GM23338 (cell line): ENCODE data around the gene MORN4. TPM values are rescaled to one million over a fixed set of nuclear protein-coding genes. Genes with fewer than 3 reads are reported as not detected.

Source experiments
- ATAC-seq: fragments of 200-7000 bp; cut with Tn5 transposase; 3 replicates; pipeline ENCODE4 v1.9.1; 2020
- DNase-seq: peaks from one replicate; pipeline ENCODE4 v3.0.0-alpha.2; 2015; ENCODE audit warnings: low spot score
- H2AFZ ChIP-seq: fragments of 200-600 bp; sonication (generic); 2 replicates; pipeline ENCODE4 v1.8.0; 2016; ENCODE audit warnings: antibody characterized with exemption, mild to moderate bottlenecking, moderate library complexity
- H3F3A ChIP-seq: fragments of 200-600 bp; sonication (generic); replicated peaks from 2 replicates; pipeline ENCODE4 v1.8.0; 2017; ENCODE audit warnings: antibody characterized with exemption, mixed run types, low read depth
- H3K27ac ChIP-seq: fragments of 200-600 bp; sonication (generic); 2 replicates; pipeline ENCODE4 v1.6.1; 2016; ENCODE audit warnings: low read depth
- H3K27me3 ChIP-seq: fragments of 200-600 bp; sonication (generic); 2 replicates; pipeline ENCODE4 v1.8.0; 2016; ENCODE audit warnings: mild to moderate bottlenecking, mixed run types, moderate library complexity; ENCODE audit not compliant: insufficient read depth
- H3K36me3 ChIP-seq: fragments of 200-600 bp; sonication (generic); 2 replicates; pipeline ENCODE4 v1.8.0; 2016; ENCODE audit warnings: mild to moderate bottlenecking; ENCODE audit not compliant: insufficient read depth
- H3K4me1 ChIP-seq: fragments of 200-600 bp; sonication (generic); 2 replicates; pipeline ENCODE4 v1.8.0; 2016; ENCODE audit warnings: mild to moderate bottlenecking, moderate library complexity; ENCODE audit not compliant: insufficient read depth
- H3K4me2 ChIP-seq: fragments of 200-600 bp; sonication (generic); 2 replicates; pipeline ENCODE4 v1.7.1; 2017; ENCODE audit warnings: mixed run types
- H3K4me3 ChIP-seq: fragments of 200-600 bp; sonication (generic); 2 replicates; pipeline ENCODE4 v1.6.1; 2016; ENCODE audit warnings: mixed run types
- H3K79me2 ChIP-seq: fragments of 200-600 bp; sonication (generic); replicated peaks from 2 replicates; pipeline ENCODE4 v1.8.0; 2017; ENCODE audit warnings: mild to moderate bottlenecking; ENCODE audit not compliant: insufficient read depth
- H3K9me2 ChIP-seq: fragments of 200-600 bp; sonication (generic); 2 replicates; pipeline ENCODE4 v1.8.0; 2017; ENCODE audit not compliant: insufficient read depth
- H4K20me1 ChIP-seq: fragments of 200-600 bp; sonication (generic); replicated peaks from 2 replicates; pipeline ENCODE4 v1.8.0; 2017; ENCODE audit warnings: mild to moderate bottlenecking; ENCODE audit not compliant: insufficient read depth
- H3K27ac Mint-ChIP-seq: 2 replicates; pipeline ENCODE4 v1.8.0; 2020; ENCODE audit warnings: inconsistent platforms, mild to moderate bottlenecking, moderate library complexity, mixed read lengths
- H3K27me3 Mint-ChIP-seq: 3 replicates; pipeline ENCODE4 v1.8.0; 2022; ENCODE audit warnings: low read depth, mild to moderate bottlenecking, moderate library complexity, mixed read lengths, inconsistent platforms; ENCODE audit not compliant: insufficient read depth, poor library complexity
- H3K36me3 Mint-ChIP-seq: 3 replicates; pipeline ENCODE4 v1.8.0; 2021; ENCODE audit warnings: low read depth, mild to moderate bottlenecking, inconsistent platforms, moderate library complexity, mixed read lengths
- H3K4me1 Mint-ChIP-seq: 3 replicates; pipeline ENCODE4 v1.8.0; 2020; ENCODE audit warnings: mild to moderate bottlenecking, inconsistent platforms, mixed read lengths
- H3K4me3 Mint-ChIP-seq: 3 replicates; pipeline ENCODE4 v1.8.0; 2021; ENCODE audit warnings: moderate library complexity, mild to moderate bottlenecking, inconsistent platforms, mixed read lengths
- H3K9me3 Mint-ChIP-seq: 3 replicates; pipeline ENCODE4 v1.8.0; 2020; ENCODE audit warnings: moderate library complexity, mild to moderate bottlenecking, inconsistent platforms, mixed read lengths
- CREB1 ChIP-seq: fragments of 250-450 bp; sonication (Bioruptor Pico); IDR thresholded peaks from 2 replicates; pipeline ENCODE4 v1.5.0; 2020; ENCODE audit warnings: low read depth, mild to moderate bottlenecking, moderate library complexity
- ETS1 ChIP-seq: IDR thresholded peaks from 2 replicates; pipeline ENCODE4 v1.6.1; 2016; ENCODE audit warnings: antibody characterized with exemption
- EZH2 ChIP-seq: fragments of 200-600 bp; sonication (generic); IDR thresholded peaks from one replicate; pipeline ENCODE4 v1.8.0; 2017; ENCODE audit warnings: antibody characterized with exemption, mild to moderate bottlenecking, low read depth; ENCODE audit not compliant: unreplicated experiment
- EZH2phosphoT487 ChIP-seq: fragments of 200-600 bp; sonication (generic); IDR thresholded peaks from one replicate; pipeline ENCODE4 v1.8.1; 2018; ENCODE audit warnings: antibody characterized with exemption; ENCODE audit not compliant: unreplicated experiment
- JUNB ChIP-seq: IDR thresholded peaks from one replicate; pipeline ENCODE4 v1.6.1; 2016; ENCODE audit warnings: antibody characterized with exemption; ENCODE audit not compliant: unreplicated experiment
- NANOG ChIP-seq: IDR thresholded peaks from 2 replicates; pipeline ENCODE4 v1.6.1; 2016; ENCODE audit warnings: antibody characterized with exemption, borderline replicate concordance
- POLR2AphosphoS5 ChIP-seq: IDR thresholded peaks from 2 replicates; pipeline ENCODE4 v1.6.1; 2016; ENCODE audit warnings: antibody characterized with exemption, low read depth
- REST ChIP-seq: IDR thresholded peaks from one replicate; pipeline ENCODE4 v1.6.1; 2018; ENCODE audit warnings: antibody characterized with exemption; ENCODE audit not compliant: unreplicated experiment
- STAT1 ChIP-seq: IDR thresholded peaks from one replicate; pipeline ENCODE4 v1.6.1; 2016; ENCODE audit warnings: antibody characterized with exemption; ENCODE audit not compliant: unreplicated experiment
- ZNF114 ChIP-seq: fragments of 250-450 bp; sonication (Bioruptor Pico); IDR thresholded peaks from 2 replicates; pipeline ENCODE4 v1.5.0; 2020; ENCODE audit warnings: mild to moderate bottlenecking, moderate library complexity
- ZNF331 ChIP-seq: fragments of 250-450 bp; sonication (Bioruptor Pico); IDR thresholded peaks from 2 replicates; pipeline ENCODE4 v1.5.0; 2020; ENCODE audit warnings: low read depth, mild to moderate bottlenecking, moderate library complexity
- ZNF462 ChIP-seq: fragments of 250-450 bp; sonication (Bioruptor Pico); IDR thresholded peaks from 2 replicates; pipeline ENCODE4 v1.5.0; 2020; ENCODE audit warnings: mild to moderate bottlenecking, moderate library complexity
- polyA plus RNA-seq: library from polyadenylated mRNA; unstranded; fragments of >200 nt; fragmentation: Nextera tagmentation; extraction: Ambion mirVana; gene quantifications from 2 replicates; pipeline ENCODE4 v1.2.1, GENCODE V29; 2016
- total RNA-seq: library from RNA; depleted of rRNA; stranded (reverse); fragments of >200 nt; shearing (Covaris generic); gene quantifications from 2 replicates; pipeline ENCODE4 v1.2.3, GENCODE V29; 2014

The MORN4 gene
- total and polyA plus RNA-seq, 2 experiments from 2014 or later: 9.0 to 50.0 TPM

GRCh38 chr10:97607095-97607636 lies 26.1 kb downstream of the MORN4 start (continued):
- TF ChIP-seq REST (no peak), NANOG (no peak), ZNF114 (CRISPR knock-in tag) (no peak), EZH2 (no peak), ETS1 (no peak), POLR2AphosphoS5 (no peak), EZH2phosphoT487 (no peak), STAT1 (no peak), ZNF331 (CRISPR knock-in tag) (no peak), JUNB (no peak)

- Histone ChIP-seq H3K4me2 (no peak overlapping the region), H3K79me2 (no peaks in the 10 kb centered on the region), H3F3A (no peaks in the 10 kb centered on the region), H3K36me3 (no peaks in the 10 kb centered on the region), H4K20me1 (no peaks in the 10 kb centered on the region), H3K9me2 (no peaks in the 10 kb centered on the region), H3K4me3 (no peak overlapping the region), H3K4me1 (no peaks in the 10 kb centered on the region), H2AFZ (peak overlapping the region; percentile 72), H3K27me3 (no peaks in the 10 kb centered on the region), H3K27ac (no peak overlapping the region)
- no peak for DNase-seq
- Mint-ChIP-seq H3K9me3 (no peaks in the 10 kb centered on the region), H3K4me1 (peaks cover 4% of the 10 kb centered on the region), H3K36me3 (no peaks in the 10 kb centered on the region), H3K27me3 (peaks cover 4% of the 10 kb centered on the region), H3K4me3 (no peak overlapping the region), H3K27ac (no peak overlapping the region)
- ATAC-seq: peak; percentile 67
- TF ChIP-seq EZH2phosphoT487 (no peak), ZNF114 (CRISPR knock-in tag) (no peak), CREB1 (CRISPR knock-in tag) (no peak), ZNF462 (CRISPR knock-in tag) (no peak), ZNF331 (CRISPR knock-in tag) (no peak)
Observed at GRCh38 chr10:97601268-97602215, 31.8 kb downstream of the MORN4 start.
